Neural cell (in vitro differentiated cells): ENCODE data around the gene UBR7. TPM values are rescaled to one million over a fixed set of nuclear protein-coding genes. Genes with fewer than 3 reads are reported as not detected.

Experiments used
- H2AFZ ChIP-seq: fragments of 200-600, 300-800 bp; sonication (generic), shearing (Covaris generic); 2 replicates; pipeline ENCODE4 v1.6.0; 2014; ENCODE audit warnings: low read depth, mild to moderate bottlenecking, antibody characterized with exemption, low read length, moderate library complexity
- H3F3A ChIP-seq: fragments of 200-600 bp; shearing (Covaris generic); 2 replicates; pipeline ENCODE4 v1.6.1; 2016; ENCODE audit warnings: mild to moderate bottlenecking, moderate library complexity, mixed read lengths, antibody characterized with exemption, low read length; ENCODE audit not compliant: insufficient read depth, poor library complexity, severe bottlenecking
- H3K27ac ChIP-seq: fragments of 200-600, 300-800 bp; sonication (generic), shearing (Covaris generic); 2 replicates; pipeline ENCODE4 v1.5.1; 2014; ENCODE audit warnings: mild to moderate bottlenecking, low read length, moderate library complexity
- H3K27me3 ChIP-seq: fragments of 300-800, 200-600 bp; sonication (generic), shearing (Covaris generic); 2 replicates; pipeline ENCODE4 v1.6.0; 2014; ENCODE audit warnings: mild to moderate bottlenecking, low read depth, low read length, moderate library complexity; ENCODE audit not compliant: insufficient read depth
- H3K36me3 ChIP-seq: fragments of 300-800, 200-600 bp; sonication (generic), shearing (Covaris generic); 2 replicates; pipeline ENCODE4 v1.5.1; 2014; ENCODE audit warnings: mild to moderate bottlenecking, antibody characterized with exemption, low read length, moderate library complexity; ENCODE audit not compliant: insufficient read depth
- H3K4me2 ChIP-seq: fragments of 300-800, 200-600 bp; sonication (generic), shearing (Covaris generic); 2 replicates; pipeline ENCODE4 v1.6.0; 2014; ENCODE audit warnings: mild to moderate bottlenecking, low read length
- H3K4me3 ChIP-seq: fragments of 300-800, 200-600 bp; sonication (generic), shearing (Covaris generic); 2 replicates; pipeline ENCODE4 v1.5.1; 2014; ENCODE audit warnings: mild to moderate bottlenecking, low read length, moderate library complexity
- H3K79me2 ChIP-seq: fragments of 200-600 bp; shearing (Covaris generic); replicated peaks from 2 replicates; pipeline ENCODE4 v1.6.0; 2014; ENCODE audit warnings: mild to moderate bottlenecking, low read length, moderate library complexity; ENCODE audit not compliant: insufficient read depth
- H3K9ac ChIP-seq: fragments of 300-800, 200-600 bp; sonication (generic), shearing (Covaris generic); 2 replicates; pipeline ENCODE4 v1.6.1; 2016; ENCODE audit warnings: mild to moderate bottlenecking, low read length, mixed read lengths
- H3K9me2 ChIP-seq: fragments of 200-600 bp; shearing (Covaris generic); 2 replicates; pipeline ENCODE4 v1.6.1; 2016; ENCODE audit warnings: mild to moderate bottlenecking, low read length, mixed read lengths; ENCODE audit not compliant: insufficient read depth
- H3K9me3 ChIP-seq: fragments of 200-600, 300-800 bp; sonication (generic), shearing (Covaris generic); 2 replicates; pipeline ENCODE4 v1.6.1; 2016; ENCODE audit warnings: mild to moderate bottlenecking, mixed run types, low read length, moderate library complexity, mixed read lengths
- H4K20me1 ChIP-seq: fragments of 200-600 bp; shearing (Covaris generic); 2 replicates; pipeline ENCODE4 v1.6.1; 2016; ENCODE audit warnings: mild to moderate bottlenecking, mixed run types; ENCODE audit not compliant: insufficient read depth
- CTCF ChIP-seq: fragments of 450-650 bp; IDR thresholded peaks from 2 replicates; pipeline ENCODE4 v1.5.1; 2014; ENCODE audit warnings: antibody characterized with exemption, mild to moderate bottlenecking, moderate library complexity; ENCODE audit not compliant: poor library complexity, severe bottlenecking
- EP300 ChIP-seq: fragments of 450-650 bp; conservative IDR thresholded peaks from 2 replicates; pipeline ENCODE4 v1.6.1; 2014; ENCODE audit warnings: antibody characterized with exemption, mild to moderate bottlenecking, moderate library complexity; ENCODE audit not compliant: poor library complexity, severe bottlenecking
- EZH2 ChIP-seq: fragments of 200-600, 300-800 bp; shearing (Covaris generic), sonication (generic); IDR thresholded peaks from 2 replicates; pipeline ENCODE4 v1.6.1; 2014; ENCODE audit warnings: antibody characterized with exemption, low read length, borderline replicate concordance, mild to moderate bottlenecking; ENCODE audit not compliant: insufficient read depth, poor library complexity, severe bottlenecking
- MXI1 ChIP-seq: fragments of 450-650 bp; conservative IDR thresholded peaks from 2 replicates; pipeline ENCODE4 v1.6.1; 2014; ENCODE audit warnings: antibody characterized with exemption, mild to moderate bottlenecking; ENCODE audit not compliant: poor library complexity, severe bottlenecking
- POLR2AphosphoS5 ChIP-seq: IDR thresholded peaks from 2 replicates; pipeline ENCODE4 v1.6.1; 2012
- RAD21 ChIP-seq: fragments of 450-650 bp; conservative IDR thresholded peaks from 2 replicates; pipeline ENCODE4 v1.6.1; 2014; ENCODE audit warnings: antibody characterized with exemption, mild to moderate bottlenecking, moderate library complexity
- REST ChIP-seq: IDR thresholded peaks from 2 replicates; pipeline ENCODE4 v1.6.1; 2012; ENCODE audit warnings: borderline replicate concordance
- SMC3 ChIP-seq: fragments of 450-650 bp; conservative IDR thresholded peaks from 2 replicates; pipeline ENCODE4 v1.6.1; 2014; ENCODE audit warnings: antibody characterized with exemption, mild to moderate bottlenecking, moderate library complexity; ENCODE audit not compliant: poor library complexity
- TAF1 ChIP-seq: IDR thresholded peaks from 2 replicates; pipeline ENCODE4 v1.6.1; 2012; ENCODE audit warnings: low read depth
- polyA plus RNA-seq: library from polyadenylated mRNA; depleted of rRNA; stranded (reverse); fragments of >200 nt; gene quantifications from 2 replicates; pipeline ENCODE4 v1.2.3, GENCODE V29; 2014

Gene UBR7
- polyA plus RNA-seq, 1 donor from 2014 or later = 34.8 TPM

- no peaks in the 10 kb centered on the region for H3K79me2 ChIP-seq
- H4K20me1 ChIP-seq = no peaks in the 10 kb centered on the region
- TF ChIP-seq CTCF (no peak), EZH2 (no peak), RAD21 (no peak), EP300 (no peak), POLR2AphosphoS5 (no peak), SMC3 (no peak), REST (no peak), MXI1 (no peak), TAF1 (no peak)
- H3K4me2 ChIP-seq = no peak overlapping the region
- H3K36me3 ChIP-seq = no peaks in the 10 kb centered on the region
- H2AFZ ChIP-seq = no peak overlapping the region
- H3K9ac ChIP-seq = no peak overlapping the region
- H3K4me3 ChIP-seq = no peak overlapping the region
- no peaks in the 10 kb centered on the region for H3K9me2 ChIP-seq
- no peaks in the 10 kb centered on the region for H3F3A ChIP-seq
- no peak overlapping the region for H3K27ac ChIP-seq
- no peaks in the 10 kb centered on the region for H3K9me3 ChIP-seq
- H3K27me3 ChIP-seq = no peaks in the 10 kb centered on the region
Measured at GRCh38 chr14:93269341-93270068, 62.4 kb downstream of the UBR7 start.

- H3K4me2 ChIP-seq = no peak overlapping the region
- H3K9ac ChIP-seq = no peak overlapping the region
- no peak overlapping the region for H3K4me3 ChIP-seq
- H3K27me3 ChIP-seq = no peaks in the 10 kb centered on the region
- H4K20me1 ChIP-seq = no peaks in the 10 kb centered on the region
- H3F3A ChIP-seq = no peaks in the 10 kb centered on the region
- H2AFZ ChIP-seq = no peak overlapping the region
- H3K9me2 ChIP-seq = no peaks in the 10 kb centered on the region
- no peak overlapping the region for H3K27ac ChIP-seq
- H3K36me3 ChIP-seq = no peaks in the 10 kb centered on the region
- H3K9me3 ChIP-seq = no peaks in the 10 kb centered on the region
- TF ChIP-seq RAD21 = no peak
- no peak for TF ChIP-seq TAF1
- TF ChIP-seq POLR2AphosphoS5 = no peak
- no peak for TF ChIP-seq MXI1
- no peak for TF ChIP-seq REST
- TF ChIP-seq CTCF = no peak
- TF ChIP-seq SMC3 = no peak
- TF ChIP-seq EP300 = no peak
- no peak for TF ChIP-seq EZH2
- H3K79me2 ChIP-seq = no peaks in the 10 kb centered on the region
Measured at GRCh38 chr14:93271111-93271510, 64.1 kb downstream of the UBR7 start.
